OCI-LY3 (cell line): ENCODE results near the gene GRK3.
"Not testable (repeated sequence)": the region's sequence is repeated elsewhere in the genome, so short reads cannot be mapped to it uniquely, and the experiment has no call there.

ENCODE experiments used
- CTCF ChIP-seq: fragments of 200-600, 300-600 bp; sonication (generic); IDR thresholded peaks from 2 replicates; pipeline ENCODE4 v1.5.1; 2014; ENCODE audit warnings: antibody characterized with exemption, low read length, low read depth
- EZH2phosphoT487 ChIP-seq: fragments of 200-600 bp; shearing (Covaris generic); IDR thresholded peaks from 2 replicates; pipeline ENCODE4 v1.6.1; 2018; ENCODE audit warnings: antibody characterized with exemption, mixed run types, low read depth

- TF ChIP-seq EZH2phosphoT487, CTCF: not testable (repeated sequence)
Measured at GRCh38 chr22:25613558-25613957, 49.1 kb downstream of the GRK3 start.
